IMR-90 (cell line): ENCODE data around the gene GNL3L. TPM values are rescaled to one million over a fixed set of nuclear protein-coding genes. Genes with fewer than 3 reads are reported as not detected.
"Not testable (repeated sequence)": the region's sequence is repeated elsewhere in the genome, so short reads cannot be mapped to it uniquely, and the experiment has no call there.

Experiments
- ATAC-seq: fragments of 200-7000 bp; cut with Tn5 transposase; 2 replicates; pipeline ENCODE4 v1.9.1; 2020; ENCODE audit warnings: low read depth, mild to moderate bottlenecking, moderate library complexity
- BruUV-seq: library from RNA; stranded (reverse); fragments of 400-500 nt; replicated peaks from 2 replicates; lab custom pipeline; 2021; lab: Mats Ljungman, UMichigan
- CTCF ChIA-PET: fragments of 300-600 bp; formaldehyde crosslinking; extraction: SDS; loops from one replicate; lab custom pipeline; 2021; ENCODE audit warnings: antibody characterized with exemption; lab: Yijun Ruan, JAX
- POLR2A ChIA-PET: fragments of 300-600 bp; sonication (Branson Sonifier 250); formaldehyde crosslinking; loops from one replicate; lab custom pipeline; 2022; ENCODE audit warnings: antibody characterized with exemption; ENCODE audit not compliant: unreplicated experiment; lab: Charles Lee
- DNase-seq: peaks from one replicate; pipeline ENCODE4 v3.0.0; 2013
- H2AFZ ChIP-seq: replicated peaks from 2 replicates; pipeline ENCODE3; 2013; ENCODE audit warnings: low read length, mild to moderate bottlenecking; ENCODE audit not compliant: poor library complexity
- H2AK5ac ChIP-seq: 2 replicates; pipeline ENCODE4 v1.6.1; 2013; ENCODE audit warnings: low read depth, low read length, inconsistent platforms
- H2AK9ac ChIP-seq: replicated peaks from 2 replicates; pipeline ENCODE3; 2013; ENCODE audit warnings: mild to moderate bottlenecking, low read depth, low read length, moderate library complexity; ENCODE audit not compliant: poor library complexity
- H2BK120ac ChIP-seq: 2 replicates; pipeline ENCODE4 v1.6.1; 2013; ENCODE audit warnings: low read depth, low read length, inconsistent platforms
- H2BK15ac ChIP-seq: 3 replicates; pipeline ENCODE4 v1.6.1; 2013; ENCODE audit warnings: low read depth, low read length, inconsistent platforms
- H2BK20ac ChIP-seq: 2 replicates; pipeline ENCODE4 v1.6.1; 2013; ENCODE audit warnings: low read depth, mild to moderate bottlenecking, inconsistent platforms, low read length, moderate library complexity
- H2BK5ac ChIP-seq: 2 replicates; pipeline ENCODE4 v1.6.1; 2013; ENCODE audit warnings: mild to moderate bottlenecking, low read depth, low read length, inconsistent platforms; ENCODE audit not compliant: poor library complexity, severe bottlenecking
- H3K14ac ChIP-seq: replicated peaks from 2 replicates; pipeline ENCODE4 v1.6.1; 2013; ENCODE audit warnings: low read depth, low read length, inconsistent platforms
- H3K18ac ChIP-seq: 2 replicates; pipeline ENCODE4 v1.6.1; 2013; ENCODE audit warnings: low read depth, low read length, control low read depth
- H3K23ac ChIP-seq: 2 replicates; pipeline ENCODE4 v1.6.1; 2013; ENCODE audit warnings: low read depth, low read length, inconsistent platforms
- H3K27ac ChIP-seq: 2 replicates; pipeline ENCODE4 v1.5.1; 2013; ENCODE audit warnings: mild to moderate bottlenecking, control low read depth, low read length; ENCODE audit not compliant: insufficient read depth
- H3K27me3 ChIP-seq: 2 replicates; pipeline ENCODE4 v1.6.1; 2013; ENCODE audit warnings: low read length; ENCODE audit not compliant: control insufficient read depth, insufficient read depth
- H3K36me3 ChIP-seq: 2 replicates; pipeline ENCODE4 v1.6.1; 2013; ENCODE audit warnings: low read length, mixed read lengths; ENCODE audit not compliant: control insufficient read depth, insufficient read depth
- H3K4ac ChIP-seq: 2 replicates; pipeline ENCODE4 v1.6.1; 2013; ENCODE audit warnings: low read depth, low read length, inconsistent platforms
- H3K4me1 ChIP-seq: 2 replicates; pipeline ENCODE4 v1.6.1; 2013; ENCODE audit warnings: low read length, mixed read lengths; ENCODE audit not compliant: control insufficient read depth, insufficient read depth
- H3K4me2 ChIP-seq: 2 replicates; pipeline ENCODE4 v1.6.1; 2013; ENCODE audit warnings: low read depth, mild to moderate bottlenecking, control low read depth, low read length, moderate library complexity
- H3K4me3 ChIP-seq: 2 replicates; pipeline ENCODE4 v1.5.1; 2013; ENCODE audit warnings: low read depth, mild to moderate bottlenecking, control low read depth, low read length, moderate library complexity; ENCODE audit not compliant: insufficient read depth
- H3K56ac ChIP-seq: 2 replicates; pipeline ENCODE4 v1.6.1; 2013; ENCODE audit warnings: low read length, inconsistent platforms; ENCODE audit not compliant: insufficient read depth; ENCODE audit errors: extremely low read depth
- H3K79me1 ChIP-seq, 2 experiments: 2 replicates each; pipeline ENCODE4 v1.6.1; 2013; ENCODE audit warnings: low read length in 2 of 2, inconsistent platforms in 1 of 2, low read depth in 1 of 2
- H3K9ac ChIP-seq: 2 replicates; pipeline ENCODE4 v1.6.1; 2013; ENCODE audit warnings: low read depth, low read length, control low read depth
- H3K9me1 ChIP-seq: 2 replicates; pipeline ENCODE4 v1.6.1; 2013; ENCODE audit warnings: low read length, inconsistent platforms; ENCODE audit not compliant: insufficient read depth
- H3K9me3 ChIP-seq: 2 replicates; pipeline ENCODE4 v1.6.1; 2013; ENCODE audit warnings: low read length; ENCODE audit not compliant: control insufficient read depth, insufficient read depth
- H4K20me1 ChIP-seq: 2 replicates; pipeline ENCODE4 v1.6.1; 2013; ENCODE audit warnings: low read length, inconsistent platforms; ENCODE audit not compliant: insufficient read depth
- H4K5ac ChIP-seq: 2 replicates; pipeline ENCODE4 v1.6.1; 2013; ENCODE audit warnings: mild to moderate bottlenecking, low read depth, low read length, control low read depth
- H4K8ac ChIP-seq, 2 experiments: 2 replicates each; pipeline ENCODE4 v1.6.1; 2013; ENCODE audit warnings: low read depth in 2 of 2, low read length in 2 of 2, control low read depth in 1 of 2, inconsistent platforms in 1 of 2
- H4K91ac ChIP-seq: 2 replicates; pipeline ENCODE4 v1.6.1; 2013; ENCODE audit warnings: low read depth, low read length, inconsistent platforms; ENCODE audit not compliant: insufficient read depth
- WGBS, 2 experiments: methylation state at CpG; one replicate each; pipeline versions ENCODE4 v1.1.5 to v1.1.7; 2013; ENCODE audit warnings: missing lambda C conversion rate in 2 of 2; ENCODE audit not compliant: insufficient read length in 1 of 2; ENCODE audit errors: extremely low coverage in 2 of 2; 5-methylcytosine and 5-hydroxymethylcytosine counted together
- dilution Hi-C: fragments of 300-500 bp; cut with HindIII; formaldehyde crosslinking; loops from one replicate; pipeline ENCODE4 v1.14.3; 2018; ENCODE audit warnings: low sequenced_read_pairs; ENCODE audit not compliant: unreplicated experiment
- in situ Hi-C: fragments of 300-500 bp; cut with MboI; formaldehyde crosslinking; loops from 3 replicates; pipeline ENCODE4 v1.14.3; 2019; ENCODE audit warnings: low sequenced_read_pairs, inconsistent platforms, mixed read lengths
- intact Hi-C: fragments of 100-400 bp; cut with micrococcal nuclease; formaldehyde crosslinking; loops from 2 replicates; pipeline ENCODE4 v1.10.0; 2022
- polyA plus RNA-seq, 3 experiments: library from polyadenylated mRNA; depleted of rRNA; stranded (reverse); fragments of >200 nt; gene quantifications; 2 replicates each; pipeline ENCODE4 v1.2.3, GENCODE V29; 2012; ENCODE audit warnings: low replicate concordance in 1 of 3
- total RNA-seq: library from RNA; depleted of rRNA; stranded (reverse); fragments of >200 nt; gene quantifications from 2 replicates; pipeline ENCODE4 v1.2.3, GENCODE V29; 2012

The GNL3L gene
- total and polyA plus RNA-seq, 2 of the 4 experiments (the other 2 are of a cell fraction): 16.5 to 48.8 TPM

GRCh38 chrX:54489819-54490218, 40.2 kb upstream of the GNL3L start:
- H3K9ac ChIP-seq, H3K56ac ChIP-seq, H3K4ac ChIP-seq, H3K27me3 ChIP-seq, H2BK120ac ChIP-seq, H4K91ac ChIP-seq, H4K5ac ChIP-seq, CTCF ChIA-PET, intact Hi-C loops, in situ Hi-C loops, H2AK9ac ChIP-seq, H3K4me3 ChIP-seq, H2BK15ac ChIP-seq, H3K36me3 ChIP-seq, H3K18ac ChIP-seq, H2BK5ac ChIP-seq, ATAC-seq, DNase-seq, dilution Hi-C loops, H2AK5ac ChIP-seq, H3K4me1 ChIP-seq, H4K20me1 ChIP-seq, H3K9me3 ChIP-seq, H3K4me2 ChIP-seq, H3K27ac ChIP-seq, H2AFZ ChIP-seq, POLR2A ChIA-PET, H3K23ac ChIP-seq, H3K9me1 ChIP-seq, H4K8ac ChIP-seq, H2BK20ac ChIP-seq, H3K14ac ChIP-seq, BruUV-seq: not testable (repeated sequence)
- H3K79me1 ChIP-seq: peaks cover 9 to 34% of the 10 kb centered on the region in 2 experiments
- WGBS, 2 experiments: no CpG with 5 or more reads among the region's 5 CpGs
